ENCODE measurements around the gene PPP1R9B.

Gene PPP1R9B

GRCh38 chr17:50122945-50123344 lies 27.5 kb downstream of the PPP1R9B start:
- no peak for DNase-seq

- no peak for DNase-seq
These were observed 29.8 kb downstream of the PPP1R9B start for GRCh38 chr17:50120475-50121253.

- no peak for DNase-seq
These were observed 31.7 kb downstream of the PPP1R9B start for GRCh38 chr17:50118828-50119218.

- no peak for DNase-seq
These were observed 32.2 kb downstream of the PPP1R9B start for GRCh38 chr17:50118076-50118827.

GRCh38 chr17:50117202-50118051 lies 33.0 kb downstream of the PPP1R9B start:
- no peak for DNase-seq

GRCh38 chr17:50115756-50116155 lies 34.7 kb downstream of the PPP1R9B start:
- no peak for DNase-seq

- DNase-seq: peak in 1 of 2 experiments; percentile 29
These were observed 35.6 kb downstream of the PPP1R9B start for GRCh38 chr17:50114849-50115357.

- no peak for DNase-seq
These were observed 36.1 kb downstream of the PPP1R9B start for GRCh38 chr17:50114401-50114800.

- DNase-seq: no peak
These were observed 36.7 kb downstream of the PPP1R9B start for GRCh38 chr17:50113624-50114320.

- DNase-seq: no peak
These were observed 37.8 kb downstream of the PPP1R9B start for GRCh38 chr17:50112694-50113093.

GRCh38 chr17:50111673-50112655 lies 38.5 kb downstream of the PPP1R9B start:
- no peak for DNase-seq

GRCh38 chr17:50110591-50111349 lies 39.7 kb downstream of the PPP1R9B start:
- DNase-seq: no peak

GRCh38 chr17:50109785-50110184 lies 40.7 kb downstream of the PPP1R9B start:
- no peak for DNase-seq

- DNase-seq: no peak
These were observed 41.3 kb downstream of the PPP1R9B start for GRCh38 chr17:50109207-50109606.

- DNase-seq: no peak
These were observed 41.9 kb downstream of the PPP1R9B start for GRCh38 chr17:50108556-50108955.

GRCh38 chr17:50107790-50108414 lies 42.6 kb downstream of the PPP1R9B start:
- DNase-seq: no peak

GRCh38 chr17:50106393-50107131 lies 43.9 kb downstream of the PPP1R9B start:
- no peak for DNase-seq

- no peak for DNase-seq
These were observed 44.7 kb downstream of the PPP1R9B start for GRCh38 chr17:50105811-50106210.

- no peak for DNase-seq
These were observed 46.5 kb downstream of the PPP1R9B start for GRCh38 chr17:50103941-50104340.

Measured in NCI-H1930 (cell line).